RCC 7860 (cell line): ENCODE results near the gene AFAP1.

Experiments used
- DNase-seq: peaks from one replicate; pipeline ENCODE4 v3.0.0-alpha.2; 2015; ENCODE audit warnings: low spot score
- FAIRE-seq: peaks from 2 replicates; lab custom pipeline; 2012; peaks lifted over from hg19 to GRCh38; lab: Jason Lieb, UNC

Gene AFAP1

GRCh38 chr4:7713757-7714156, 225.9 kb downstream of the AFAP1 start:
- FAIRE-seq: no peak
- no peak for DNase-seq

- no peak for FAIRE-seq
Observed at GRCh38 chr4:7712021-7712671, 227.5 kb downstream of the AFAP1 start.

GRCh38 chr4:7711307-7711963, 228.2 kb downstream of the AFAP1 start:
- FAIRE-seq (no peak), DNase-seq (no peak)

More at GRCh38 chr4:7712021-7712671, 227.5 kb downstream of the AFAP1 start:
- DNase-seq: no peak

DNA sequence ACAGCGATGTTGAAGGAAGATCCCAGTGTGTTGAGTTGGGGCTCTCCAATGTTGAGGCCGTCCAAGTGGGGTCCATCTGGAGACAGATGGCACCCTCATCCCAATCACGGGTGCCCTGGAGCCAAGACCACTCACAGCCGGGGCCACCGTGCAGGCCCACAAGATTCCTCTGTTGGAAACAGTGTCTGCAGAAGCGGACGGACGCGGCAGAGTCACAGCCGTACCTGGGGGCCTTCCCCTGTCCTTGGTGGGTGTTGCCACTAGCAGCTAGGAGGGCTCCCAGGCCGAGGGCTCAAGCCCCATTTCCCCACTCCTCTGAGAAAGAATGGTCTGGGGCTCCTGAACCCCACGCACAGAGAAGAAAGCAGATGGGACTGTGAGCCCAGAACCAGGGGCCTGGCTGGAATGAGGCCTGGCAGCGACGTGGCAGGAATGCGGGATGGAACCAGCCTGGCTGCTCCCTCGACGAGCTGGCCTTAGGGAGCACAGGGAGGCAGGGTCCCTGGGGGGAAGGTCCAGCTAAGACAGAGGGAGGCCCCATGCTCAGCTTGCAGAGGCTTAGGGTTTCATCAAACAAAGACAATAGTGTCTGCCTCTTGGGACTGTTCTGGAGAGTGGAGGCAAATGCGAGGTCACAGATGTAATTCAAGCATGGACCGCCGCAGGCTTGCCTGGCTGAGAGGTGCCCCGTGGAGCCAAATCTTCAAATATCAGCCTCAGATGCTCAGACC, 228.9 kb downstream of the AFAP1 start:
- no peak for FAIRE-seq

GRCh38 chr4:7710126-7710525, 229.5 kb downstream of the AFAP1 start:
- no peak for FAIRE-seq
- no peak for DNase-seq

More for the DNA sequence above, 228.9 kb downstream of the AFAP1 start:
- DNase-seq: no peak

DNA sequence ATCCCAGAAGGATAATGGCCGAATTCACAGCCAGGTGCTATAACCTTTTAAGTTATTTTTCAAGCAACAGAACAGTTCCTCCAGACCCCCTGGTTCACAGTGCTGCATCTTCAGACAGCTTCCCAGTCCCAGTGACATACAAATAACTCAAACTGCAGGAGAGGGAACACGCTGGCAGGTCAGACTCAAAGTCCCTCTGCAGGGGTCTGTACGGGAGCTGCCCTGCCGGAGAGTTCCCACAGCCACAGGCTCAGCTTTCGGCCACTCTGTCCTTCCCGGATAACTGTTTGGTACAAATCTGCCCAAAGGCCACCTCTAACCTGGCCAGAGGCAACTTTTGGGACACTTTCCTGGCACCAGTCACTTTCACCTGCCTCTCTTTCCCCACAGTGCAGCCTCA, 230.2 kb downstream of the AFAP1 start:
- FAIRE-seq (no peak), DNase-seq (no peak)

- FAIRE-seq (no peak), DNase-seq (no peak)
Observed at GRCh38 chr4:7708981-7709380, 230.7 kb downstream of the AFAP1 start.
